Measurements from ENCODE around the gene PITX1. TPM values are rescaled to one million over a fixed set of nuclear protein-coding genes. Genes with fewer than 3 reads are reported as not detected.
A peak's percentile ranks its signal among the peaks of the same experiment; 100 is the strongest.
"Not testable (repeated sequence)": the region's sequence is repeated elsewhere in the genome, so short reads cannot be mapped to it uniquely, and the experiment has no call there.

The PITX1 gene
- not detected in 2 replicates for total RNA-seq (ENCODE audit: low replicate concordance)

DNA sequence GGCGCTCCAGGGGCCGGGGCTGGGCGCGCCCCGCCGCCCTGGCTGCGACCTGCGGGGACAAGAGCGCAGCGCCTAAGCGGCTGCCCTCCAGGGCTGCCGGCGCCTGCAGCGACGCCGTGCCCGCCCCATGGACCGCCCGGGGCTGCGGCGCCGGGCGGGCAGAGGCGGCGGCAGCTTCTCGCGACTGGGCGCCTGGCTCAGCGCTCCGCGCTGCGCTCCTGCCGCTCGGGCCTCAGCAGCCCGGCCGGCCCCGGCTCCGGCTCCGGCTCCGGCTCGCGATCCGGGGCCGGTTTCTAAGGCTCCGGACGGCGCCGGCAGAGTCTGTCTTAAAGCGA, at the start of gene PITX1:
TSS of gene PITX1 (minus strand) at position 328 of the 335 bp plus-strand sequence. CDS start 347 bp downstream, outside the sequence.
- Mint-ChIP-seq H3K4me1 (peaks cover 22% of the 10 kb centered on the region), H3K36me3 (no peaks in the 10 kb centered on the region), H3K9me3 (peaks cover 5% of the 10 kb centered on the region), H3K27ac (no peak within 1 kb of the TSS), H3K27me3 (ENCODE audit: insufficient read depth, low read depth) (peaks cover 86% of the 10 kb centered on the region), H3K4me3 (peak within 1 kb of the TSS; percentile 85)
- Histone ChIP-seq H3K27ac (no peak within 1 kb of the TSS), H3K4me2 (peak within 1 kb of the TSS; percentile 85), H3K4me3 (peak within 1 kb of the TSS; percentile 40), H3K9me3 (ENCODE audit: low read depth) (no peaks in the 10 kb centered on the region), H3K27me3 (peaks cover 100% of the 10 kb centered on the region), H3K79me2 (ENCODE audit: low read depth) (no peaks in the 10 kb centered on the region), H4K20me1 (ENCODE audit: low read depth) (peaks cover 94% of the 10 kb centered on the region), H2AFZ (replicated peaks) (no peak within 1 kb of the TSS), H3K4me1 (peaks cover 18% of the 10 kb centered on the region), H3K9ac (no peak within 1 kb of the TSS), H3F3A (ENCODE audit: low read depth) (peaks cover 42% of the 10 kb centered on the region), H3K36me3 (no peaks in the 10 kb centered on the region)
- TF ChIP-seq EZH2phosphoT487 (IDR thresholded peaks at IDR 0.05) (no peak), EZH2 (IDR thresholded peaks at IDR 0.05) (no peak)
- TF ChIP-seq, protein P1, sequence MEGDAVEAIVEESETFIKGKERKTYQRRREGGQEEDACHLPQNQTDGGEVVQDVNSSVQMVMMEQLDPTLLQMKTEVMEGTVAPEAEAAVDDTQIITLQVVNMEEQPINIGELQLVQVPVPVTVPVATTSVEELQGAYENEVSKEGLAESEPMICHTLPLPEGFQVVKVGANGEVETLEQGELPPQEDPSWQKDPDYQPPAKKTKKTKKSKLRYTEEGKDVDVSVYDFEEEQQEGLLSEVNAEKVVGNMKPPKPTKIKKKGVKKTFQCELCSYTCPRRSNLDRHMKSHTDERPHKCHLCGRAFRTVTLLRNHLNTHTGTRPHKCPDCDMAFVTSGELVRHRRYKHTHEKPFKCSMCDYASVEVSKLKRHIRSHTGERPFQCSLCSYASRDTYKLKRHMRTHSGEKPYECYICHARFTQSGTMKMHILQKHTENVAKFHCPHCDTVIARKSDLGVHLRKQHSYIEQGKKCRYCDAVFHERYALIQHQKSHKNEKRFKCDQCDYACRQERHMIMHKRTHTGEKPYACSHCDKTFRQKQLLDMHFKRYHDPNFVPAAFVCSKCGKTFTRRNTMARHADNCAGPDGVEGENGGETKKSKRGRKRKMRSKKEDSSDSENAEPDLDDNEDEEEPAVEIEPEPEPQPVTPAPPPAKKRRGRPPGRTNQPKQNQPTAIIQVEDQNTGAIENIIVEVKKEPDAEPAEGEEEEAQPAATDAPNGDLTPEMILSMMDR (IDR thresholded peaks at IDR 0.05) = no peak
- peak; percentile 66 for DNase-seq (ENCODE audit: low spot score)

DNA sequence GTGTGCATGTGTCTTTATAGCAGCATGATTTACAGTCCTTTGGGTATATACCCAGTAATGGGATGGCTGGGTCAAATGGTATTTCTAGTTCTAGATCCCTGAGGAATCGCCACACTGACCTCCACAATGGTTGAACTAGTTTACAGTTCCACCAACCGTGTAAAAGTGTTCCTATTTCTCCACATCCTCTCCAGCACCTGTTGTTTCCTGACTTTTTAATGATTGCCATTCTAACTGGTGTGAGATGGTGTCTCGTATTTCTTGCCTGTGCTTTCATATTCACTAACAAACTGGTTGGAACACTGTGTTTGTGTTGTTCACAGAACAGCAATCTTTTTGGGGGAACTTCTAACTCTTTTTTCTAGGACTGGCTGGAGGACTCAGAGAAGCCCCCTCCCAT, 49.3 kb upstream of the PITX1 start:
- not testable (repeated sequence) for DNase-seq (ENCODE audit: low spot score); H3K4me3 ChIP-seq; H3K9me3 ChIP-seq (ENCODE audit: low read depth); H3K36me3 ChIP-seq; H3F3A ChIP-seq (ENCODE audit: low read depth); H3K4me1 Mint-ChIP-seq; H3K4me1 ChIP-seq; H3K36me3 Mint-ChIP-seq; H4K20me1 ChIP-seq (ENCODE audit: low read depth); H3K4me2 ChIP-seq; H3K79me2 ChIP-seq (ENCODE audit: low read depth); H3K27ac Mint-ChIP-seq; H3K4me3 Mint-ChIP-seq; H3K27ac ChIP-seq; H3K9ac ChIP-seq; H2AFZ ChIP-seq (replicated peaks)
- peaks cover 76% of the 10 kb centered on the region for H3K27me3 ChIP-seq
- Mint-ChIP-seq H3K27me3 (ENCODE audit: insufficient read depth, low read depth) (peaks cover 12% of the 10 kb centered on the region), H3K9me3 (peaks cover 18% of the 10 kb centered on the region)

DNA sequence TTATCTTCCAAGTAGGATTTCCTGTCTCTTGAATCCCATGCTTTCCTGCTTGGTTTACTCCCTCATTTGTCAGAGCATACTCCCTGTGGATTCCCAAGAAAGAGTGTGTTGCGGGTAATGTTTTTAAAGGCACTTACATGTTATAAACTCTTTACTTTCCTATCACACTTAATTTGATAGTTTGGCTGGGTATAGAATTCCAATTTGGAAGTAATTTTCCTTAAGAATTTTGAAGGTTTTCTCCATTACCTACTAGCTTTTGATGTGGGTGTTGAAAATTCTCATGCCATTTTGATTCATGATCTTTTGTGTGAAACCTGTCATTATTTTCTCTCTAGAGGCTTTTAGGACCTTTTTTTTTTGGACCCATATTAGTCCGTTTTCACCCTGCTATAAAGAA, 47.2 kb upstream of the PITX1 start:
- H3K4me3 Mint-ChIP-seq = no peak overlapping the region
- no peak overlapping the region for H3K4me2 ChIP-seq
- no peak overlapping the region for H2AFZ ChIP-seq (replicated peaks)
- H3K79me2 ChIP-seq (ENCODE audit: low read depth) = no peaks in the 10 kb centered on the region
- H3K9me3 Mint-ChIP-seq = peaks cover 18% of the 10 kb centered on the region
- no peaks in the 10 kb centered on the region for H3K9me3 ChIP-seq (ENCODE audit: low read depth)
- peaks cover 1% of the 10 kb centered on the region for H3K4me1 Mint-ChIP-seq
- H3K9ac ChIP-seq = no peak overlapping the region
- no peak overlapping the region for H3K27ac Mint-ChIP-seq
- no peaks in the 10 kb centered on the region for H4K20me1 ChIP-seq (ENCODE audit: low read depth)
- DNase-seq (ENCODE audit: low spot score) = no peak
- H3K4me1 ChIP-seq = no peaks in the 10 kb centered on the region
- H3K36me3 Mint-ChIP-seq = no peaks in the 10 kb centered on the region
- H3K27me3 ChIP-seq = peaks cover 82% of the 10 kb centered on the region
- H3K4me3 ChIP-seq = no peak overlapping the region
- TF ChIP-seq, protein P1 (IDR thresholded peaks at IDR 0.05) = no peak
- no peak for TF ChIP-seq EZH2phosphoT487 (IDR thresholded peaks at IDR 0.05)
- no peak for TF ChIP-seq EZH2 (IDR thresholded peaks at IDR 0.05)
- H3K36me3 ChIP-seq = no peaks in the 10 kb centered on the region
- H3K27ac ChIP-seq = no peak overlapping the region
- peaks cover 3% of the 10 kb centered on the region for H3K27me3 Mint-ChIP-seq (ENCODE audit: insufficient read depth, low read depth)
- H3F3A ChIP-seq (ENCODE audit: low read depth) = no peaks in the 10 kb centered on the region

DNA sequence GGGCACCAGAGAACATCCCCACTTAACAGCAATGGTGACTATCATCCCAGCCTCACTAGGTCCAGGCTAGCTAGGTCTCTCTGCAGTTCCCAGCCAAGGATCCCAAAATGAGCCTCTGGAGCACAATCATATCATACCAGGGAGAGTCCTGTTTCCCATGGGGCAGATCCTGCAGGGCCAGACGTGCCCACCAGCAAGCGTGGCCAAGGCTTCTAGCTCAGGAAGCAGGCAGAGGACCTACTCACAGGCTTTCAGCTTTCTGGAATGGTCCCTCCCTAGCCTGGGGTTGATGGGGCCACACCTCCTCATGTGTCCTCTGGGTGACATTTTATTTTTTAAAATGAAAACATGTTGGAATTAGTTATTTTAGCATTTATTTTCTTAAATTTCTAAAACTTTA, 45.7 kb upstream of the PITX1 start:
- no peak overlapping the region for H2AFZ ChIP-seq (replicated peaks)
- peaks cover 3% of the 10 kb centered on the region for H3K27me3 Mint-ChIP-seq (ENCODE audit: insufficient read depth, low read depth)
- H3K9me3 Mint-ChIP-seq = peaks cover 18% of the 10 kb centered on the region

More for the DNA sequence above, 45.7 kb upstream of the PITX1 start:
- no peak overlapping the region for H3K27ac Mint-ChIP-seq
- H3K9me3 ChIP-seq (ENCODE audit: low read depth) = no peaks in the 10 kb centered on the region
- H3K4me3 Mint-ChIP-seq = no peak overlapping the region
- H3K4me3 ChIP-seq = no peak overlapping the region
- H3K36me3 ChIP-seq = no peaks in the 10 kb centered on the region
- H3K4me2 ChIP-seq = no peak overlapping the region
- H3K9ac ChIP-seq = no peak overlapping the region
- H3K27me3 ChIP-seq = peaks cover 92% of the 10 kb centered on the region
- TF ChIP-seq, protein P1 (IDR thresholded peaks at IDR 0.05) = no peak
- TF ChIP-seq EZH2 (IDR thresholded peaks at IDR 0.05) (no peak), EZH2phosphoT487 (IDR thresholded peaks at IDR 0.05) (no peak)
- no peak for DNase-seq (ENCODE audit: low spot score)
- peaks cover 4% of the 10 kb centered on the region for H3K4me1 ChIP-seq
- no peak overlapping the region for H3K27ac ChIP-seq
- no peaks in the 10 kb centered on the region for H3K36me3 Mint-ChIP-seq
- H3K79me2 ChIP-seq (ENCODE audit: low read depth) = no peaks in the 10 kb centered on the region
- no peaks in the 10 kb centered on the region for H4K20me1 ChIP-seq (ENCODE audit: low read depth)
- H3K4me1 Mint-ChIP-seq = peaks cover 12% of the 10 kb centered on the region
- H3F3A ChIP-seq (ENCODE audit: low read depth) = no peaks in the 10 kb centered on the region

Data from neural progenitor cell (in vitro differentiated cells).